ENCODE results near the gene EIF1B. TPM values are rescaled to one million over a fixed set of nuclear protein-coding genes. Genes with fewer than 3 reads are reported as not detected.

EIF1B gene
- total and polyA plus RNA-seq, 2 of the 13 experiments (the other 11 are each of a cell fraction or from before 2014, with no cell fraction given), result 12.7 to 29.1 TPM

GRCh38 chr3:40339871-40340270 is 30.4 kb downstream of the EIF1B start:
- TF ChIP-seq SRY (CRISPR knock-in tag; IDR thresholded peaks at IDR 0.05) (no peak), ZBTB20 (CRISPR knock-in tag; IDR thresholded peaks at IDR 0.05; ENCODE audit: borderline replicate concordance, low read depth) (no peak), GTF2F1 (IDR thresholded peaks at IDR 0.05; ENCODE audit: low read length) (no peak), ATF7 (IDR thresholded peaks at IDR 0.05) (no peak), ATF7 (CRISPR knock-in tag; IDR thresholded peaks at IDR 0.05) (no peak), ZNF33A (CRISPR knock-in tag; IDR thresholded peaks at IDR 0.05; ENCODE audit: borderline replicate concordance) (no peak), HMGA1 (CRISPR knock-in tag; conservative IDR thresholded peaks at IDR 0.05) (no peak), SYNCRIP (IDR thresholded peaks at IDR 0.05; ENCODE audit: insufficient read depth, low read depth, low read length) (no peak), SUZ12 (IDR thresholded peaks at IDR 0.05; ENCODE audit: low read depth, low read length) (no peak), ZNF816 (CRISPR knock-in tag; IDR thresholded peaks at IDR 0.05; ENCODE audit: borderline replicate concordance) (no peak), SNAPC4 (CRISPR knock-in tag; IDR thresholded peaks at IDR 0.05) (no peak), SNAI1 (CRISPR knock-in tag; IDR thresholded peaks at IDR 0.05; ENCODE audit: borderline replicate concordance) (no peak)
- Histone ChIP-seq H3K4me2 (ENCODE audit: low read depth, low read length) (no peak overlapping the region), H3K4me1 (ENCODE audit: insufficient read depth, low read length) (no peaks in the 10 kb centered on the region), H3K79me2 (ENCODE audit: insufficient read depth, low read length) (no peaks in the 10 kb centered on the region), H3K27me3 (ENCODE audit: control insufficient read depth in 1 of 2, insufficient read depth in 2 of 2, low read length in 2 of 2) (no peaks in the 10 kb centered on the region), H2AFZ (ENCODE audit: low read length) (no peak overlapping the region), H3K27ac (ENCODE audit: extremely low read length, insufficient read depth, low read length) (no peak overlapping the region), H3K4me3 (replicated peaks in 1 of 3; ENCODE audit: insufficient read depth in 1 of 3, low read depth in 2 of 3, low read length in 3 of 3) (no peak overlapping the region), H3K9ac (ENCODE audit: insufficient read depth, low read depth, low read length) (no peak overlapping the region), H4K20me1 (ENCODE audit: insufficient read depth, low read length) (no peaks in the 10 kb centered on the region), H3K9me3 (ENCODE audit: low read length) (no peaks in the 10 kb centered on the region), H3K36me3 (replicated peaks in 1 of 2; ENCODE audit: control insufficient read depth in 1 of 2, insufficient read depth in 2 of 2, low read length in 2 of 2) (no peaks in the 10 kb centered on the region)
- DNase-seq (ENCODE audit: low spot score) (no peak), ATAC-seq (no peak), FAIRE-seq (no peak)
- 0% methylated on average over 1 of the region's 1 CpG for WGBS (ENCODE audit: low lambda C conversion rate)
- intact Hi-C loops (cut with micrococcal nuclease; ENCODE audit: unreplicated experiment), result no loop called here
- POLR2A ChIA-PET, result no interaction called here
- CTCF ChIA-PET (ENCODE audit: low intra/inter-chr PET ratio, low total read pairs), result no interaction called here
- in situ Hi-C loops (cut with HindIII; ENCODE audit: extremely low pct_ligation_motif_present, low pct_unique_long_range_greater_than_20kb), result no loop called here
- no TSS peak for BruUV-seq (replicated peaks)

Data from HepG2 (cell line).